ENCODE results near the gene AACS.
"Not testable (repeated sequence)": the region's sequence is repeated elsewhere in the genome, so short reads cannot be mapped to it uniquely, and the experiment has no call there.

AACS gene

DNA sequence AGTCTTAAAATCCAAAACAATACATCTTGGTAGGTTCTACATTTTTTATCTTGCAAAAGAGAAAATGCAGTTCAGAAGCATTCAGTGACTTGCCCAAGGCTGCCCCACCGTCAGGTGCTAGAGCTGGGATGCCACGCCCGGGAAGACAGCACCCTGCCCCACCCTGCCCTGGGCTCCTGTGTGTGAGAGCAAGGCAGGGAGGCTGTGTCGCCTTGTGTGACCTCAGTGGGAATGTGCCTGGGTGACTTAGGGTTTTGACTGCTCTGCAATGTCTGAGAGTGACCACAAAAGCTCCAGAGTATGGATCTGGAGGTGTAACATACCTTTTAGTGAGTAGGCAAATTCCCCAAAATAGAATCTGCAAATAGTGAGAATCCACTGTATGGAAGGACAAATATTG is 60.0 kb downstream of the AACS start:
- DNase-seq = no peak

DNA sequence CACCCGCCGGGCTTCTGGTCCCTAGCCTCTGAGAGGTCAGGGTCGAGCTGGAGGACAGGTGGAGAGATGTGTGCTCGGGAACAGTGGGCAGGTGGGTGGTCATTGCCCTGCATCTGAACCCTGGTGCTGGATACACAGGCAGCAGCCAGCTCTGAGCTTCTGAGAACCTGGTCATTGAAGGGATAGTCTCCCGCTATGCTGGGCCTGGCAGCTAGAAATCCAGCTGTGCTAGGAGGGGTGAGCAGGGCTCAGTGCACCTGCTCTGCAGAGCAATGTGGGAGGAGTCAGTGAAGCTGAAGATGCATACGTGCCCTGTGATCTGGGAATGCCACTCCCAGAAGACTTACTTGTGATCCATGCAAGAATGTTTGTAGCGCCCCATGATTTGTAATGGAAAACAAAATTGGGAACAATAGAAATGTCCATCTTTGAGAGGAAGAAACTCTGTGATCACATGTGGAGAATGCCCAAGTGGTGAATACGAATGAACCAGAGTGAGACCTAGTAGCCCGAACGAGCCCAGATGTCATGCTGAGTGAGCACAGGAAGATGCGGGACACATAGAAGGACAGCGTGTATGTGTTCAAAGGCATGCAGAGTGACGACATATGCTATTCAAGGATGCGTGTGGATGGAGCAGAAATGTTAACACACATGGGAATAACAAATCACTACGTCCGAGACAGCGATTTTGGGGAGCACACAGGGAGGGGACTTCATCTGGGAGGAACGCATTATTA is 63.4 kb downstream of the AACS start:
- no peak for DNase-seq

DNA sequence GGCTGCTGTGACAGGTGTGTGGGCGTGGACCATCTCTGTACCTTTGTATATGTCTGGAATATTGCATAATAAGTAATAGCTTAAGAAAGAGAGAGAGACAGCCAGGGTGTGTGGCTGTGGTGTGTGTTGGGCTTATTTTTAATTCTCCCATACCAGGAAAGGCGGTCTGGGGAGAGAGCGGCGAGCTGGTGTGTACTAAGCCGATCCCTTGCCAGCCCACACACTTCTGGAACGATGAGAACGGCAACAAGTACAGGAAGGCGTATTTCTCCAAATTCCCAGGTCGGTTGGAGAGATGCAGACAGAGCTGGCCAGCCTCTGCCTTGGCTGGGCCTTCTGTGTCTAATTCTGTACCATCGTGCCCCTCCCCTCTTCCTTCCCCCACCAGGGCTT is 63.9 kb downstream of the AACS start:
- DNase-seq = no peak

DNA sequence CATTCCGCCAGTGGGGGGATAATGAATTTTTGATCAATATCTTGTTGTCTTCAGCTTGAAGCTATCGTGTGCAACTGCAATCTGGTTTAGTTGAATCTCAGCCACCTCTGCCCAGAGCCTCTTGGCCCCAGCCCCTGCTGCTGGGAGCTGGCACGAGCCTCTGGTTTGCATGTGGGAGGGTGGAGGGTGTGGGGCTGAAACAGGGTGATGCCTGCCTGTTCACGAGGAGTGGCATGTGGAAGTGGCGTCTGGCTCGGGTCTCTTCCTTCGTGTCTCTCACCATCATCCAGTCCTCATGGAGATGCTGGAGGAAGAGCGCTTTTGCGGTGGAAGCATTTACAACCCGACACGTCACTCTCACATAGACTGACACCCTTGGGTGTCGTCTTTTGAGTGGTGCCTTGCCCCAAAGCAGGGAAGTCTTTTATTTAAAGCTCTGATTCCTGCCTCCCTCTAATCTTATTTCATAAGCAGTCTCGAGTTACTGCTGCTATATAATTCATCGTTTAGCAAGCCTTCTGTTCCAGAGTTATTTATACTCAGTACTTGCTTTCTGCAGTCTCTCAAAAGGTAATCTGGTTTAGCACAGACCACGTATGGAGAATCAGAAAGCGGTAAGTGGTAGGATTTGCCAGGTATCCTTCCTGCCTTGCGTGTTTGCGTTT is 64.5 kb downstream of the AACS start:
- DNase-seq = no peak

DNA sequence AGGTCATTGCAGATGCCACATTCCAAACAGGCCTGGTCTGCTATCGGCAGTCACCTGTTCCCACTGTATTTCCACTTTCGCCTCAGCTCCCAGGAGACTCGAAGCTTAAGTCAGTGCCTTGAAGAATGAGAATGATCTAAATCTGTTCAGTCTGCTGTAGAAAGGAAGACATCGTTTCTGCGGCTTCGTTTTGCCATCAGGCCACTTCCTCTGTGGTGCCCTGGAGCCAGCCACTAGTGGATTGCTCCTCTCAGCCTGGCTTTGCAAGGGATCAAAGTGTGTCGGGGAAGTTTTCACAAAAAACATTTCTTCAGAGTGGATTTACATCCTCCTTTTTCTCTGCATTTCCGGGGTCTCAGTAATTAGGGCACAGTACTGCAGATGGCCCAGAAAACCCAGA is 66.7 kb downstream of the AACS start:
- no peak for DNase-seq

DNA sequence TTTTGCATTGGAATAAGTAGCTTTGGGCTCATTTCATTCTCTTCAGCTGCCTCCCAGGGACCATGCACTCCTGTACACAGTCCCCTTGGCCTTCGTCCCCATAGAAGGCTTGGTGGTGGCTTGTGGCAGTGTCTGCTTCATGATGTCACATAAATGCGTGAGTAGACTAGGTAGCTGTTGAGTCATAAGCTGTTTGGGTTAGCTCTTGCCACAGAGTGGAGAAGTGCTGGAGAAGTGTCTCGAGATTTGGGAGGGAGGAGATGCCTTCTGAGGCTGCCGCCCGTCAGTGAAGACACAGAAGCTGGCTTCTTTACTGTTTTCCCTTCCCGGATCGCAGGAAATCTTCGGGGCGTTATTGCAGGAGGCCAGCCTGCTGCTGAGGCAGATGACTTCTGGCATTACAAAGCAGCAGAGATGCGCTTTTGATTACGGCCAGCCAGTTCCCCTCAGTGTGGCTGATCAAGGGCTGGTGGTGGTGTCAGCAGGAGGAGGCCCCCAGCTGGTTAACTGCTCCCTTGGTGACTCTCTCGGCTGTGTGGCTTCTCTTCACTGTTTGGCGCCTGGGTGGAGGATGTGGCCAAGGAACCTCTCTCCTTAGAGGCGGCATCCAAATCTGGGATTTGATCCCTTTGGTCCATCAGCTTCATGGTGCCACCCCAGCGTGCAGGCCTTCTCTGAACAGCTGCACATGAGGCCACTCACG is 67.6 kb downstream of the AACS start:
- peak; percentile 28 for DNase-seq

DNA sequence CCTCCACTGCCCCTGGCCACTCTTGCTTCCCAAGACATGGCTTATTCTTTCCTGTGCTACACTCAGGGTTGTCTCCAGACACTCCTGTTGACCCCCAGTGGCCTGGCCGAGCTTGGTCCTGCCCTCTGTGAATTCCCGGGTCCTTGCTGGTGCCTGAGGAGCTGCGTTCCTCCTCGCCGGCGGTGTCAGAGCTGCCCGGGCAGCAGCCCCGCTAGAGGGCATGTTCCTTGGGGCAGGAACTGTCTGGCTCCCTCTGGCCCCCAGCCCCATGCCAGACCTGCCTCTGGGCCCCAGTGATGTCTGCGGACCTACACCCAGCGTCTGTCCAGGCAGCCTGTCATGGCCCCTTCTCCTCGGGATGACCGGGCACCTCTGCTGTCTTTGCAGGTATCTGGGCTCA is 68.4 kb downstream of the AACS start:
- no peak for DNase-seq

DNA sequence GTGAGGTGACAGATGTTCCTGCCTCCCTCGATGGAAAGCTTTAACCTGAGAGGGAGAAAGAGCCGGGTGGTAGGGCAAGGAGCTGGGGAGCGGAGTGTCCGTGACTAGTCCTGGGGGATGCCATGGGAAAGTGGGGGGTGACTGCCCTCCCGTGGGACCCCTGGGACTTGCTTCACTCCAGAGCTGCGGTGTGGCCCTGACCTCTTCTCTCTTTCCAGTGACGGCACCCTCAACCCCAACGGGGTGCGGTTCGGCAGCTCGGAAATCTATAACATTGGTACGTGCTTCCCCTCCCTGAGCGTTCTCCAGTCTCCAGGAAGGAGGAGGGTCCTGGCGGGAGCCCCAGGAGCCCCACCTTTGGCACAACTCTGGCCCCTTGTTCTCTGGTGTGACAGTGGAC is 69.3 kb downstream of the AACS start:
- no peak for DNase-seq

DNA sequence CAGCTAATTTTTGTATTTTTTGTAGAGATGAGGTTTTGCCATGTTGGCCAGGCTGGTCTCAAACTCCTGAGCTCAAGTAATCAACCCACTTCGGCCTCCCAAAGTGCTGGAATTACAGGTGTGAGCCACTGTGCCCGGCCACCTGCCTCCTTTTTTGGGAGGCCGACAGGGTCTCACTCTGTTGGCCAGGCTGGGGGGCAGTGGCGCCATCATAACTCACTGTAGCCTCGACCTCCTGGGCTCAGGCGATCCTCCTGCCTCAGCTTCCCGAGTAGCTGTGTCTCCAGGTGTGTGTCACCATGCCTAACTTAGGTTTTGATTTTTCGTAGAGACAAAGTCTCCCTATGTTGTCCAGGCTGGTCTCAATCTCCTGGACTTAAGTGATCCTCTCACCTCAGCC is 70.7 kb downstream of the AACS start:
- DNase-seq = no peak

DNA sequence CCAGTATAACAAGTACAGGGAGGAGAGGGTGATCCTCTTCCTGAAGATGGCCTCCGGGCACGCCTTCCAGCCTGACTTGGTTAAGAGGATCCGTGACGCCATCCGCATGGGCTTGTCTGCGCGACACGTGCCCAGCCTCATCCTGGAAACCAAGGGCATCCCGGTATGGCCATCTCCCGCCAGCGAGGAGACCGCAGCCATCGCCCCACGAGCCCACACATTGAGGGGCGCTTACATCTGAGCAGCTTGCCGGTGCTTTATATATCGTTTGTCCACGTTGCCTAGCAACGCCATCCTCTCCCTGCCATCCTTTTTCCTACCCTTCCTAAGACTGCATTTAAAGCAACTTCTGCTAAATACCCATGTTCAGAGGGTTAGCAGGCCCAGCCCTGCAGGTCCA is 71.5 kb downstream of the AACS start:
- DNase-seq = no peak

DNA sequence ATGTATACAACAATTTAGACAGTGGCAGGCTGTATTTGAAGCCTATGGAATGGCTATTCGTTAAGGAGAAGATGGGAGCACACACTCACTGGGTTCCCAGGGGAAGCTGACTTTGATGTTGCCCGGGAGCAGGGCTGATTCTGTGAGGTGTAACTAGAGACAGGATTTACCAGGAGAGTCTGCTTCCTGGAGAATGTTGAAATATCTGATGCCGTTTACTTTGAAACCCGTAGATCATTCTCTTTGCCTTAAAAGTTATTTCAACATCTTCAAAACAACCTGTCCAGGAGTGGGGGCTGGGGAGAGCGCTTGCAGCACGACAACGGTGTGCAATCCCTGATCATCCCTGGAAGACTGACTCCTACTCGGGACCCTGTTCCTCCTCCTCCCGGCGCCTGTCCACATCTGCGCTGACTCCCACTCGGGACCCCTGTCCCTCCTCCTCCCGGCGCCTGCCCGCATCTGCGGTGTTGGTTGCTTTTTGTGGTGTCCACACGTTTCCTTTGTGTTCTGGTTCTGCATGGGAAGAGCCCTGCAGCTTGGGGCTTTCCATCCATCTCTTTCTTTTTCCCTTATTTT is 72.6 kb downstream of the AACS start:
- no peak for DNase-seq

DNA sequence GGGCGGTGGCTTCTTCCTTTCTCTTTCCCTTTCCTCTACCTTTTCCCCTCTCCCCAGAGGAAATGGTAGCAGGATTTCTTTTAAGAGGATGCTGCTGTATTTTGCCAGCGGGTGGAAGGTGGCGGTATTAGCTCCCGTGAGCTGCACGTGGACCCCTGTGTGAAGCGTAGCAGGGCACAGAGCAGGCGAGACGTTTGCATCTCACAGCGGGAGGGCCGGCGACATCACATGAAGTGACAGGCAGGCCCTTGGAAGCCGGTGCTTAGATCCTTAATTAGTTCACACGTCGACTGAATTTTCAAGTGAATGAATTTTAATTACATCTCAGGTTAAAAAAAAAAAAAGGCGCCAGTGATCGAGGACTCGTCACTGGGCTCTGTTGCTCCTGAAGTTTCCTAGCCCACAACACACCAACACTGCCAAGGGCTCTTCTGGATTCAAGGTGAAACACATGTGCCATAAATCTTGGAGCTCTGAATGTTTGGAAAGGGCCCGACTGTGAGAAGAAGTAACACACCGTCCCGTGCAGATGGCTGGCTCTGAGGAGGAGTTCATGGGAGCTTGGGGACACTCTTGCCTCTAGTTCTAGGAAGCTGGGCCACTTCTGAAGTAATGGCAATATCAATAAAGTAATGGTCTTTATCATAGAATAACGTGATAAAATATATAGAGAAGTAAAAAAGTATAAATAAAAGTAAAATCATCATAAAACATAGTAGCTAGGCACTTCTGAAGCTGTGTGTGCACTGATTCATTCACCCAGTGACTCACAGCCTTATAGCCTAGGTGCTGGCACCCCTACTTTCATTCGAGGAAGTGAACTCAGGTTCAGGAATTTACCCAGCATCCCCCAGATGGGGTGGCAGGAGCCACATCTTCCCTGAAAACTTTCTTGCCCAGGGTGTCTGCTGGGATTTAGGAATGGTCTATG is 75.3 kb downstream of the AACS start:
- DNase-seq = peak; percentile 76

DNA sequence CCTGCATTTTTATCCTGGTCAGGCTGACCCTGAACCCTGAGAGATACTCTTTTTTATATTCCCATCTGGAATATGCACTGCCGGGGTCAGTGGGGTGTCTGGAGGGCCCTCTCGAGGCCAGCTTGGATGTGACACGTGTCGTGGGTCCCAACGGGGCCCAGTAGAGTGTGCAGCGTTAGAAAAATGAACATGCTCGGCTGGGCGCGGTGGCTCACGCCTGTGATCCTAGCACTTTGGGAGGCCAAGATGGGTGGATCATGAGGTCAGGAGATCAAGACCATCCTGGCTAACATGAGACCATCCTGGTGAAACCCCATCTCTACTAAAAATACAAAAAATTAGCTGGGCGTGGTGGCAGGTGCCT is 76.0 kb downstream of the AACS start:
- not testable (repeated sequence) for DNase-seq

DNA sequence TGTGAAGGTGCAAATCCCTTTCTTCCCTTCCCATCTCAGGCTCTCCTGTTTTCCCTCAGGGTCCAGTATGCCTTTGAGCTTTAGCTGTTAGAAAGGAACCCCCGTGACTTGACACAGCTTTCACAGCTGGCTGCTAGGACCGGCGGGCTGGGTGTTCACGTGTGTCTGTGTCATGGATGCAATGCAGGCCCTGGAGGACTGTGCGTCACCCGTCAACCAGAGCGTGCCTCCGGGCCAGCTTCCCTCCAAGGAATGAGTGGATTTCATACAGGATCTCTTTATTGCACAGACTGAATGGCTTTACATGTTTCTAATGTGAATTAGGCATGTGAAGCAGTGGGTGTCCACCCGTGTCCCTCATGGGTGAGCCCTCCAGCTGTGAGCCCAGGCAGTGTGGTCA is 77.4 kb downstream of the AACS start:
- DNase-seq = no peak

DNA sequence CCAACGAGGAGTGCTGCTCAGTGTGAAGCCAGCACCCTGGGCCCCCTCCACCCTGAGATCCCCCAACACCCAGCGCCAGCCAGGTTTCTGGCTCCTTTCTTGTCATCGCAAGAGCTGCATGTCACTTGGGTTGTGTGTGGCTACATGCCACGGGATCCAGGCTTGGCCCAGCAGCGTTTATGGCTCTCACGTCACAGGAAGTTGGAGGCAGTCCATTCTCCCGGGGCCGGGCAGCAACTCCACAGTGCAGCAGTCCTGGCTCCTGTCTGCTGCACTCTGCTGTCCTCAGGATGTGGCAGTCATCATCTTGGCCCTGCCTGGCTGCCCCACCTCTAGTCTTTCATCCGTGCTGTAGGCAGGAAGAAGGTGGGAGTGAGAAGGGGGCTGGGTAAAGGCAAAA is 78.3 kb downstream of the AACS start:
- peak; percentile 40 for DNase-seq

DNA sequence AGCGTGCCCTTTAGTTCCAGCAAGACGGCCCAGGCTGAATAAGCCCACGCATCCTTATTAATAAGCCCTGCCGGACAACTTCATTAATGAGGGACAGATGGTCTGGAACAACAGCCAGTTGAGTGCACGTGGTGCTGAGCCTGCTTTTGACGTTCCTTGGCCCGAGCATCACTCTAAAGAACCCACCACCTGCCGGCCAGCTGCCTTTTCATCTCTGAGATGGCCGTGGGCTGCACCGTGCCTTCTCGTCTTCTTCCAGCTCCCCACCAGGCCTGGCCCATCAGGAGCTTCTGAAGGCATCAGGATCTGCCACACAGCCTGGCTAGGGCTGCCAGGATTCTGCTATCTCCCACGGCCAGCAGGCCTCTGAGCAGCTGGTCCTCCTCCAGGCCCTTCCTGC is 80.0 kb downstream of the AACS start:
- no peak for DNase-seq

DNA sequence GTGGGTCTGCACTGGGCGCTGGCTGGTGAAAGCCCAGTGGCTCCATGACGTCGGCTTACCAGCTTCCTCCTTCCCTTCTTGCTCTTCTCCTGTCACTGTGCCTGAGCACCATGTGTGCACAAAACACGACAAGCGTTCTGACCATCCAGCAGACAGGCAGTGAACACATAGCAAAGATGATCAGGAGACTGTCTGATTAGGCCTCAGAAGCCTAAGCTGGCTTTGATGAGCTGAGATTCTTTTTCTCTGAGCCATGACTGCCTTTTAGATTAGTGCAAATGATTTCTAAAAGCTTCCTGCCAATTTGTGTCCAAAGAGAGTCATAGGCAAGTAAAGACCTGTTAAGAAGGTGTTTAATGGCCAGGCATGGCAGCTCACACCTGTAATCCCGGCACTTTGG is 83.1 kb downstream of the AACS start:
- DNase-seq = no peak

DNA sequence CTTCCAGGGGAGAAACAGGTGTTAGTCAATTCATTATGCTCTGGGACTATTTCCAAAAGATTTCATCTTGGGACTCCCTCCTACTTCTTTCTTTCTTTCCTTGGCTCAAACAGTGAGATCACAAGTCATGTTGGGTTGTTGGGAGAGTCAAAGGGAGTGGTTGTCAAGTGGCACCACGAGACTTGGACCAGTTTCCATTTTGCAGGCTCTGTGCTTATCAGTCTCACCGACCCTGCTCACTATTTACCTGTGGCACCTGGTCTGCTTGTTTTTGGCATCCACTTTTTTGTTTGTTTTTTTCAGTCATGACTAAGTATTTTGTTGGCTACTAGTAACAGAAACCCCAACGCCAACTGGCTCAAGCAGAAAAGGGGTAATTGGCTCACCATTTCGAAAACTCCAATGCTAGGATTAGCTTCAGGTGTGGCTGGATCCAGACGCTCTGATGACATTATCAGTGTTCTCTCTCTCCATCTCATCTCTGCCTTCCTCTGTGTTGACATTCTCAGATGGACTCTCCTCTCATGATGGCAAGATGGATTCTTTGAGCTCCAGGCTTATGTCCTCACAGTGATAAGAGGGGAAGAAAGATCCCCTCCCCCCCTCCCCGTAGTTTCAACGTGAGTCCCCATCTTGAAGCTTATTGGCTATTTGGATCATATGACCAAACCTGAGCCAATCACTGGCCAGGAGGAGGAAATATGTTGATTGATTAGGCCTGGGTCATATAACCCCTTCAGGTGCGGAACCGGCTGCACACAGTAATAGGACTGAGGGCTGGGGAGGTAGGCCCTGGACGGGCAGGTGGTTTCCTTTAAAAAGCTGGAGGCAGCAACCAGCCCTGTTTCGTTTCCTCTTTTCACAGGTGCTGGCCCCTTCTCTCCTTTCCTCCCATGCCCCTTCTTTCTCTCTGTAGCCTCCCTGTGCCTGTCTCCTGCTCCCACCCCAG is 84.2 kb downstream of the AACS start:
- DNase-seq = no peak

DNA sequence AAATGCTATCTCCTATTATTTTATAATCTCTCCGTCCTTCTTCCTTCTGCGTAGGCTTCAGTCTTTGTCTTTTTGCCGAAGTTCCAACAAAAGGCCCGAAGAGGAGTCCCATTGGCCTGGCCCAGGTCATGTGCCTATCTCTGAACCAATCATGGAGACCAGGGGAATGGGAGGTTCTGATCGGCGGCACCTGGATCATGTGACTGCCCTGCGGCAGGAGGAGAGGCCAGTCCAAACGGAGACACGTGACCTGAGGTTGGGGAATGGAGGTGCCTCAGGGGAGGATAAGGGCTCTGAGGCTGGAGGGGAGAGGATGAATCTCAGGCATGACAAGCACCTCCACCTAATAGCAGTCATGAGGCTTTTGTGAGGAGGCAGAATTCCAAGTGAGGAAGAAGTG is 86.0 kb downstream of the AACS start:
- no peak for DNase-seq

DNA sequence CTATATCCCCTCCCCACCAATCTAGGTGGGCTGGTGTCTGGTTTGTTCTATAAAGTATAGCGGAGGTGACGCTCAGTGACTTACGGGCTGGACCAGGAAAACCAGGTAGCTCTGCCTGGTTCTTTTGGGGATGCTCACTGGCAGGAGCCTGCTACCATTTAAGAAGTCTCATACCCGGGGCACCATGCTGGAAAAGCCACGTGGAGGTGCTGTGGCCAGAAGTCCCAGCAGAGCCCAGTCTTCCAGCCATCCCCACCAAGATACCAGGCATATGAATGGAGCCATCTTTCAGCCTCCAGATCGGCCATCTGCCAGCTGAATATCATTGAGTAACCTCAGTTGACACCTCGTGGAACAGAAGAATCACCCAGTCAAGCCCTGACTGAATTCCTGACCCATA is 87.2 kb downstream of the AACS start:
- no peak for DNase-seq

DNA sequence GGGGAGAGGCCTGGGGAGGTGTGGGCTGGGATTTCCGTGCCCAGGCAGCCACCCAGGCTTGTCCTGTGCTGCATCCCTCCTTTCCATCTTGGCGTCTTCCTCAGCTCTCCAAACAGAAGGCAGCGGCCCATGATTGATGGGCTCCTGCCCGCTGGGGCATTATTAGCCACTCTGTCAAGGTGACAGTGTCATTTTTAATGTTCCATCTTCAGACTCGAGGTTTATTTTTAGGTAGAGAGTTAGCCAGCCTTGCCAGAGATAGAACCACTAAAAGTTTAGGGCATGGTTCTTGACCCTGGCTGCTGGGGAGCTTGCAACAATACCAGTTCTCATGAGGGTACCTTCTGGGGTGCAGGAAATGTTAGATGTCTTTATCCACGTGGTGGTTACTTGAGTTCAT is 90.1 kb downstream of the AACS start:
- DNase-seq = no peak
